Ovary (tissue), 9 donors: Measurements from ENCODE around the gene TSHZ2. TPM values are rescaled to one million over a fixed set of nuclear protein-coding genes. Genes with fewer than 3 reads are reported as not detected.

Source experiments
- DNase-seq, 5 donors: peaks; one replicate each; pipeline ENCODE4 v3.0.0-alpha.2; 2019 to 2020
- H3K27ac ChIP-seq, 2 donors: fragments of 200-600 bp; one replicate each; pipeline versions ENCODE4 v1.5.1 to v1.8.0; 2019 to 2022
- H3K27me3 ChIP-seq: fragments of 200-600 bp; one replicate; pipeline ENCODE4 v1.8.0; 2022
- H3K36me3 ChIP-seq: fragments of 200-600 bp; sonication (generic); one replicate; pipeline ENCODE4 v1.5.1; 2019
- H3K4me1 ChIP-seq: one replicate; pipeline ENCODE4 v1.8.1; 2013; ENCODE audit warnings: mild to moderate bottlenecking, moderate library complexity; ENCODE audit not compliant: insufficient read depth
- H3K4me3 ChIP-seq: fragments of 200-600 bp; sonication (generic); one replicate; pipeline ENCODE4 v1.5.1; 2017
- H3K9me3 ChIP-seq, 2 donors: fragments of 200-600 bp in 1 of 2; sonication (generic) in 1 of 2; one replicate each; pipeline versions ENCODE4 v1.5.1 to v1.8.1; 2013 to 2019; ENCODE audit warnings: mild to moderate bottlenecking in 1 of 2, moderate library complexity in 1 of 2
- CTCF ChIP-seq, 3 donors: fragments of 450-650 bp in 2 of 3; fragments of 200-600 bp in 1 of 3; IDR thresholded peaks; one replicate each; pipeline versions ENCODE4 v1.5.1 to v1.8.0; 2016 to 2022; ENCODE audit warnings: antibody characterized with exemption in 3 of 3, mild to moderate bottlenecking in 1 of 3
- EP300 ChIP-seq: sonication (generic); formaldehyde crosslinking; IDR thresholded peaks from one replicate; pipeline ENCODE4 v1.6.1; 2017; ENCODE audit warnings: antibody characterized with exemption
- POLR2A ChIP-seq: fragments of 450-650 bp; IDR thresholded peaks from one replicate; pipeline ENCODE4 v1.6.1; 2017; ENCODE audit warnings: antibody characterized with exemption, mild to moderate bottlenecking, moderate library complexity
- WGBS, 3 donors: extraction: QIAGEN DNeasy Blood & Tissue Kit in 1 of 3; methylation state at CpG; one replicate each; pipeline versions ENCODE4 v1.1.5 to v1.1.7; 2013 to 2017; 5-methylcytosine and 5-hydroxymethylcytosine counted together
- intact Hi-C, 4 donors: fragments of 100-400 bp; cut with DNase I; formaldehyde crosslinking; loops; one replicate each; pipeline versions ENCODE4 v1.11.0 to v1.15.1; 2022 to 2023
- polyA plus RNA-seq, 2 donors: library from polyadenylated mRNA; stranded (reverse); fragments of 200-250 nt in 1 of 2; fragments of 350-450 nt in 1 of 2; fragmentation: Illumina TruSeq in 1 of 2; extraction: RNeasy Lipid Tissue Mini Kit (QIAGEN cat#74804) in 1 of 2; gene quantifications; one replicate each; pipeline ENCODE4 v1.2.3, GENCODE V29; 2013 to 2014
- total RNA-seq, 7 donors: library from RNA; depleted of rRNA in 2 of 7; stranded (reverse); fragments of >200 nt in 2 of 7; fragmentation: NEBNext Ultra II Directional in 3 of 7; extraction: Animal tissue kit (Norgen Biotek cat#: 25700) in 3 of 7; gene quantifications; one replicate each; pipeline versions ENCODE4 v1.1.0 to v1.2.4, GENCODE V29; 2016 to 2023
- donor health status: DM: no; HTN: no; CAD: no; lungs with moderate emphysema.
- donor health status: DM: no; HTN: no; CAD: no.
- donor health status: Bipolar disorder and iron deficiency.
- donor health status: DM: yes; HTN: yes; CAD: no.
- donor health status: DM: no; HTN: no; CAD: no.
- donor health status: DM: yes; HTN: yes; CAD: no.

TSHZ2 gene
- total and polyA plus RNA-seq, 9 donors = 18.2 to 113 (median 40.2) TPM

GRCh38 chr20:53159160-53159559, 187.0 kb downstream of the TSHZ2 start:
- Histone ChIP-seq H3K4me3 (no peak overlapping the region), H3K27ac (no peak overlapping the region), H3K36me3 (no peaks in the 10 kb centered on the region), H3K27me3 (no peaks in the 10 kb centered on the region), H3K4me1 (peaks cover 4% of the 10 kb centered on the region), H3K9me3 (no peaks in the 10 kb centered on the region)
- WGBS, 3 donors = 32 to 63% (median 52%) methylated on average over 1 of the region's 1 CpG
- TF ChIP-seq POLR2A = no peak
- TF ChIP-seq EP300 = no peak
- TF ChIP-seq CTCF (IDR thresholded peaks at IDR 0.05) = no peak
- intact Hi-C loops = no loop called here
- DNase-seq = no peak

- no peak for TF ChIP-seq CTCF (IDR thresholded peaks at IDR 0.05)
- no peak for TF ChIP-seq EP300
- TF ChIP-seq POLR2A = no peak
- peaks cover 4% of the 10 kb centered on the region for H3K4me1 ChIP-seq
- no peaks in the 10 kb centered on the region for H3K27me3 ChIP-seq
- H3K4me3 ChIP-seq = no peak overlapping the region
- WGBS, 3 donors = 93 to 96% (median 93%) methylated on average over 3 of the region's 3 CpGs
- no peak for DNase-seq
- intact Hi-C loops = no loop called here
- H3K36me3 ChIP-seq = no peaks in the 10 kb centered on the region
- no peak overlapping the region for H3K27ac ChIP-seq
- no peaks in the 10 kb centered on the region for H3K9me3 ChIP-seq
Measured at GRCh38 chr20:53161073-53161472, 188.9 kb downstream of the TSHZ2 start.

- H3K27ac ChIP-seq = peak overlapping the region in 1 of 2 donors; percentile 42
- TF ChIP-seq POLR2A = no peak
- TF ChIP-seq CTCF (IDR thresholded peaks at IDR 0.05) = no peak
- H3K27me3 ChIP-seq = no peaks in the 10 kb centered on the region
- no peak overlapping the region for H3K4me3 ChIP-seq
- peaks cover 4% of the 10 kb centered on the region for H3K4me1 ChIP-seq
- intact Hi-C loops = no loop called here
- H3K36me3 ChIP-seq = no peaks in the 10 kb centered on the region
- no peaks in the 10 kb centered on the region for H3K9me3 ChIP-seq
- WGBS, 3 donors = 82 to 86% (median 83%) methylated on average over 4 of the region's 4 CpGs
- no peak for DNase-seq
Measured at GRCh38 chr20:53161473-53161872, 189.3 kb downstream of the TSHZ2 start.

GRCh38 chr20:53162251-53162835, 190.2 kb downstream of the TSHZ2 start:
- no peaks in the 10 kb centered on the region for H3K36me3 ChIP-seq
- peak overlapping the region in 1 of 2 donors; percentile 42 for H3K27ac ChIP-seq
- peak overlapping the region; percentile 11 for H3K4me3 ChIP-seq
- intact Hi-C loops = no loop called here
- no peaks in the 10 kb centered on the region for H3K27me3 ChIP-seq
- peaks cover 4% of the 10 kb centered on the region for H3K4me1 ChIP-seq
- peak; percentile 33 to 81 (median 54) for DNase-seq
- WGBS, 3 donors = 2 to 5% (median 3%) methylated on average over 13 of the region's 13 CpGs
- no peaks in the 10 kb centered on the region for H3K9me3 ChIP-seq
- no peak for TF ChIP-seq EP300
- TF ChIP-seq CTCF (IDR thresholded peaks at IDR 0.05) = peak in 1 of 3 donors; percentile 51
